Measurements from ENCODE around the gene EPHA7. TPM values are rescaled to one million over a fixed set of nuclear protein-coding genes. Genes with fewer than 3 reads are reported as not detected.

Gene EPHA7
- total RNA-seq, 1 experiment from 2014 or later, result not detected

DNA sequence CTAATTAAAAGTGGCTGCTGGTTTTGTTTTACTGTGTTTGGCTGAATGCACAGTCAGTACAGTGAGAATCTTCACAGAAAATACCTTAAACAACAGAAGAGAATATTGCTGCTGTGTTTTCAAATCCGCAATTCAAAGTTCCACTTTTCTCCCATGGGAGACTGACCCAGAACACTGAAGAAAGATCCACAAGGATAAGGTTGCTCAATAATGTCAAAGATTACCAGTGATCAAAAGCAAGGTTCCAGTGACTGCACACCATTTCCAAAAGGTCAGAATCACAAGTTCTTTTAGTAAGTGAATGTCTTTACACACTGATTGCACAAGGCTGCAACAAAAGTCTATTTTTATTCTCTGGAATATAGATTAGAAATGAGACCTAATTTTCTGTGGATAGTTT, 82.3 kb downstream of the EPHA7 start:
- Histone ChIP-seq H3K4me1 (ENCODE audit: control insufficient read depth in 1 of 2, insufficient read depth in 2 of 2, low read length in 2 of 2) (no peaks in the 10 kb centered on the region), H3K9me3 (ENCODE audit: control insufficient read depth in 1 of 2, insufficient read depth in 1 of 2, low read depth in 1 of 2, low read length in 2 of 2) (peaks cover 0 to 4% of the 10 kb centered on the region in 2 experiments; a peak in 1 of 4 replicates), H2AFZ (ENCODE audit: low read depth, low read length, poor library complexity, severe bottlenecking) (no peak overlapping the region), H3K9ac (ENCODE audit: low read length) (no peak overlapping the region), H4K20me1 (ENCODE audit: insufficient read depth) (no peaks in the 10 kb centered on the region), H3K4me3 (replicated peaks in 1 of 2; ENCODE audit: low read depth in 1 of 2, low read length in 2 of 2) (no peak overlapping the region), H3K79me2 (ENCODE audit: insufficient read depth, low read length) (no peaks in the 10 kb centered on the region), H3K27me3 (ENCODE audit: insufficient read depth, low read length) (no peaks in the 10 kb centered on the region), H3K36me3 (ENCODE audit: control insufficient read depth in 1 of 2, insufficient read depth in 2 of 2, low read length in 2 of 2) (no peaks in the 10 kb centered on the region), H3K4me2 (ENCODE audit: low read length) (no peak overlapping the region), H3K27ac (ENCODE audit: low read depth, low read length) (no peak overlapping the region), H3K9me2 (ENCODE audit: insufficient read depth) (no peaks in the 10 kb centered on the region)
- RAD21 ChIA-PET (ENCODE audit: low non-redundant PET in 1 of 2, low total read pairs in 2 of 2, uncharacterized antibody in 2 of 2, unreplicated experiment in 2 of 2), result no interaction called here
- POLR2A ChIA-PET, result no interaction called here
- CTCF ChIA-PET, result no interaction called here
- ATAC-seq (no peak), DNase-seq (ENCODE audit: low read depth, low spot score) (no peak)
- BruUV-seq (replicated peaks), result no TSS peak
- intact Hi-C loops (cut with micrococcal nuclease), result no loop called here
- TF ChIP-seq MAX (IDR thresholded peaks at IDR 0.05) (no peak), EZH2 (IDR thresholded peaks at IDR 0.05) (no peak), ZNF274 (IDR thresholded peaks at IDR 0.05; ENCODE audit: low read depth, low read length) (no peak)

DNA sequence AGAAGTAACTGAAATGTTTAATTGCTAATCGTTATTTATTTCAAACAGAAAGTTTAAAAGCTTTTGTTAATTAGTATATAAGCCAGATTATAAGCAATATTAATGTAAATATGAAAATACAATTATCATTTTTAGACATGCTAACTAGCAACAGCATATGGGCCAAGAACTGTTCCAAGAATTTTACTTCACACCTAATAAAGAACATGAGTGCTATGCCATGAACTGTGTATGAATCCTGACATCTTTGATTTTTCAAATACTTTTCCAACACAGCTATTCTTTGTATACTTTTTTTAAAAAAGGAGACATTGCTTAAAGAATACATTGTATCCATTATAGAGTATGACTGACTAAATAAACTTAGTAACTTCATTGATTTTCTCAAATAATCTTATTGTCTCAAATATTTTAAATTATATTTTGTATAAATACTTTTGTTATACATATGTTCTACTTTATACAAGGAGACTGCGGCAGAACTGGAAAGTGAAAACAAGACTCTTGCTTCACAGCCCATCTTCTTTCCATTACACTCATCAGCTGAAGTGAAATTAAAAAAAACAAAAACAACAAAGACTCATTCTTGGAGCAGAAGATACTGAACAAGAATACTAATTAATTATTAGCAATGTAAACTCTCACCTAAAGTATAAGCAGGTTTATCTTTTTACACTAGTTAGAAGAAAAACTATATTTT, 89.9 kb downstream of the EPHA7 start:
- H3K9ac ChIP-seq (ENCODE audit: low read length), result no peak overlapping the region
- ChIA-PET POLR2A (no interaction called here), CTCF (no interaction called here), RAD21 (ENCODE audit: low non-redundant PET in 1 of 2, low total read pairs in 2 of 2, uncharacterized antibody in 2 of 2, unreplicated experiment in 2 of 2) (no interaction called here)
- no peak for TF ChIP-seq FOSL1 (IDR thresholded peaks at IDR 0.05; ENCODE audit: low read depth)
- TF ChIP-seq POLR2AphosphoS5 (IDR thresholded peaks at IDR 0.05; ENCODE audit: low read depth, low read length), result no peak
- no peaks in the 10 kb centered on the region for H3K79me2 ChIP-seq (ENCODE audit: insufficient read depth, low read length)
- H4K20me1 ChIP-seq (ENCODE audit: insufficient read depth), result no peaks in the 10 kb centered on the region
- peaks cover 0 to 7% of the 10 kb centered on the region in 2 experiments; a peak in 1 of 4 replicates for H3K9me3 ChIP-seq (ENCODE audit: control insufficient read depth in 1 of 2, insufficient read depth in 1 of 2, low read depth in 1 of 2, low read length in 2 of 2)
- BruUV-seq (replicated peaks), result no TSS peak
- H3K4me2 ChIP-seq (ENCODE audit: low read length), result no peak overlapping the region
- no peaks in the 10 kb centered on the region for H3K36me3 ChIP-seq (ENCODE audit: control insufficient read depth in 1 of 2, insufficient read depth in 2 of 2, low read length in 2 of 2)
- no peak overlapping the region for H3K27ac ChIP-seq (ENCODE audit: low read depth, low read length)
- ATAC-seq (no peak), DNase-seq (ENCODE audit: low read depth, low spot score) (no peak)
- H2AFZ ChIP-seq (ENCODE audit: low read depth, low read length, poor library complexity, severe bottlenecking), result no peak overlapping the region
- H3K9me2 ChIP-seq (ENCODE audit: insufficient read depth), result no peaks in the 10 kb centered on the region
- intact Hi-C loops (cut with micrococcal nuclease), result no loop called here
- H3K4me1 ChIP-seq (ENCODE audit: control insufficient read depth in 1 of 2, insufficient read depth in 2 of 2, low read length in 2 of 2), result no peaks in the 10 kb centered on the region
- H3K4me3 ChIP-seq (replicated peaks in 1 of 2; ENCODE audit: low read depth in 1 of 2, low read length in 2 of 2), result no peak overlapping the region
- no peaks in the 10 kb centered on the region for H3K27me3 ChIP-seq (ENCODE audit: insufficient read depth, low read length)
